Activated CD4-positive, alpha-beta T cell treated with anti-CD3 and anti-CD28 coated beads, Interleukin-2, amount 10 ng/mL, durations not matched to agents 24 days and 14 days (primary cell): ENCODE data around the gene ELAC2. TPM values are rescaled to one million over a fixed set of nuclear protein-coding genes. Genes with fewer than 3 reads are reported as not detected.

Source experiments
- DNase-seq: peaks from one replicate; pipeline ENCODE4 v3.0.0; 2022
- H3K27ac Mint-ChIP-seq: one replicate; pipeline ENCODE4 v1.8.0; 2022; ENCODE audit warnings: mild to moderate bottlenecking, mixed read lengths
- H3K27me3 Mint-ChIP-seq: one replicate; pipeline ENCODE4 v1.8.0; 2022; ENCODE audit warnings: mixed read lengths
- H3K36me3 Mint-ChIP-seq: one replicate; pipeline ENCODE4 v1.8.0; 2022; ENCODE audit warnings: low read depth, mild to moderate bottlenecking, mixed read lengths
- H3K4me1 Mint-ChIP-seq: one replicate; pipeline ENCODE4 v1.8.0; 2021; ENCODE audit warnings: mixed read lengths
- H3K4me3 Mint-ChIP-seq: one replicate; pipeline ENCODE4 v1.8.0; 2022; ENCODE audit warnings: mild to moderate bottlenecking, moderate library complexity, mixed read lengths
- H3K9me3 Mint-ChIP-seq: one replicate; pipeline ENCODE4 v1.8.0; 2021; ENCODE audit warnings: mixed read lengths
- intact Hi-C: fragments of 100-400 bp; cut with micrococcal nuclease; formaldehyde crosslinking; loops from one replicate; pipeline ENCODE4 v1.15.1; 2023
- total RNA-seq: library from RNA; stranded (reverse); gene quantifications from 2 replicates; pipeline ENCODE4 v1.2.3, GENCODE V29; 2022

ELAC2 gene
- total RNA-seq, 1 donor from 2014 or later: 102 TPM

DNA sequence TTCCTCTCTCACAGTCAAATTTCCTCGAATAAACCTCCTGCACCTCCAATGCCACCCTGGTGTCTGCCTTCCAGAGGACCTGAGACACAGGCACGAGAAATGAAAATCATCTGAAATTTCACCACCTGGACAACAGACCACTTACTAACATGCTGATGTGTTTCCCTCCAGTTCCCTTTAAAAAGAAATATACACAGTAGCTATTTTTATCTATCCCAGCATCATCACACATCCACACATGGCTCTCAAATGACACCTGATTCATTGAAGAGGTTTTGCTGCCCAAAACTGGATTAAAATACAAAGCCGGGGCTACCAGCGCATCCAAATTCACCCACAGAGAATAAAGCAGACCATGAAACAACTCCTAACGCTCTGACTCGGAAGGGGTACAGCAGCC lies 13.9 kb downstream of the ELAC2 start:
- Mint-ChIP-seq H3K27ac (no peak overlapping the region), H3K27me3 (no peaks in the 10 kb centered on the region), H3K9me3 (no peaks in the 10 kb centered on the region), H3K4me3 (no peak overlapping the region), H3K4me1 (no peaks in the 10 kb centered on the region), H3K36me3 (peaks cover 47% of the 10 kb centered on the region)
- intact Hi-C loops: loop anchor here (10.0 kb wide), 2 partner anchors 749 to 829 kb away; no protein-coding TSS in a partner anchor
- no peak for DNase-seq

DNA sequence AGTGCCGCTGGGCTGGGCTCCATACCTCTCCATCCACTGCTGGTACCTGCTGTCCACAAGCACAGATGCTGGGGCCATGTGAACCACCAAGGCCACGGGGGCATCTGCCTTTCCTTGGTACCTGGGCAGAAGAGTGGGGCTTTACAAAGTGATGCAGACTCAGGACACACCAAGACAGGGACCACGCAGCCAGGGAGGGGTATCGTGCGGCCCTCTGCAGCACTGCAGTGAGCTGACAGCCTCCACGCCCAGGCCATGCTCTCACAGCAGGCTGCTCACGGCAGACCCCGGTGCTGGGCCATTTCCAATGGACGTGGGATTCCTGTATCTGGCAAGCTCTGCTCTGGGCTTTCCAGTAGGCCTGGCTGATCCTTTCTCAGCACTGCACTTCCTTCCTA lies 14.4 kb downstream of the ELAC2 start:
- H3K4me1 Mint-ChIP-seq: no peaks in the 10 kb centered on the region
- no peaks in the 10 kb centered on the region for H3K9me3 Mint-ChIP-seq
- no peak overlapping the region for H3K27ac Mint-ChIP-seq
- H3K4me3 Mint-ChIP-seq: no peak overlapping the region
- no peaks in the 10 kb centered on the region for H3K27me3 Mint-ChIP-seq
- no peak for DNase-seq
- intact Hi-C loops: loop anchor here (10.0 kb wide), 2 partner anchors 749 to 829 kb away; no protein-coding TSS in a partner anchor
- peaks cover 48% of the 10 kb centered on the region for H3K36me3 Mint-ChIP-seq

DNA sequence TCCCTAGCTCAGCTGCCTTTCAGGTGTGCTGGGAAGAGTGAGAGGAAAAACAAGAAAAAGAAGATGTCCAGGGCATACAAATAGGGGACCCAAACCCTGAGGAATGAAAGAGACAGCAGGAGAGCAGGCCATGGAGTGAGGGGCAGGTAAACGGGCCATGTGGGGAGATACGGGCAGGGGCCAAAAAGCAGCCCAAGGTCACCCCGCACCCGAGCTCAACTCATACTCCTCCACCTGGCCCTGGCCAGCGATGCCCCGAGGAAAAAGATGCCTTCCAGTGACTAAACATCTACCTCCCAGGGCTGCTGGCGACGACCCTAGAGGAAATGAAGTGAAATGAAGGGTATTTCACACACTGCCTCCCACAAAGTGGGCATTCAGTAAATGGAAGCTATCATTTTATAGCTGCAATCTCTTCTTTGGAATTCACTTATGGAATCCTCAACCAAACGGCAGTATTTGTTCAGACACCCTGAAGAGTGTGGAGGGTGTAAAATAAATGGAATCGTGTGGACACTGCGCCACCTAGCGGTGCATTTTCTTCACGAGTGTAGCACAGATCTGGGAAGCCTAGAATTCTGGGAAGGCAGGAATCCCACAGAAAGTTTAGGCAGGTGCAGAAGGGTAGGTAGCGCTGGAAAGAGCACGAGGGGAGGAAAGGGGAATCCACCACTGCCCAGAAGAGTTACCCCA lies 14.9 kb downstream of the ELAC2 start:
- intact Hi-C loops: loop anchor here (10.0 kb wide), 2 partner anchors 748 to 828 kb away; no protein-coding TSS in a partner anchor
- no peaks in the 10 kb centered on the region for H3K9me3 Mint-ChIP-seq
- H3K4me1 Mint-ChIP-seq: no peaks in the 10 kb centered on the region
- H3K27ac Mint-ChIP-seq: no peak overlapping the region
- H3K27me3 Mint-ChIP-seq: no peaks in the 10 kb centered on the region
- H3K36me3 Mint-ChIP-seq: peaks cover 45% of the 10 kb centered on the region
- no peak overlapping the region for H3K4me3 Mint-ChIP-seq
- DNase-seq: peak; percentile 81

DNA sequence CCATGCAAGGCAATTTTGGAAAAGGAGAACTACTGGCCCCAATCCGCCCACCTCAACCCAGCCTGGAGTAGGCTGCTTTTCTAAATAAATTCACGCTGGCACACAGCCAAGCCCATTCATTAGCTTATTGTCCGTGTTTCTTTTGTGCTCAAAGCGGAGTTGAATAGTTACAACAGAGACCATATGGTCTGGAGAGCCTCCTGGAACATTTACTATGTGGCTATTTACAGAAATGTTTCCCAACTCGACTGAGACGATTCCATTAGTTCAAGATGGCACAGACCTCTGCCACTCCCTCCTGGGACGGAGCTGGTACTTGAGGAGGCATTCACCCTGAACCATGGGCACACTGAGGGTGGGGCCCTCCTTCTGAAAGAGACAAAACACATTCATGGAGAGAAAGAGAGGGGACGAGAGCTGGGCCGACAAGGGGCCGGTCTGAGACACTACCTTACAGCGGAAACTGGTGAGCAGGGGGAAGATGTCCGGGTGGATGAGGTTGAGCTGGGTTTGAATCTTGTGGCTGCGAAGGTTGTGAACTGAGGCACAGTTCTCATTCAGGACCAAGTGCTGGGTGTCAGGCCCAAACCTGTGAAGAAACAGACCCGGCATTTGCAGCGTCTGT lies 15.7 kb downstream of the ELAC2 start:
- H3K4me3 Mint-ChIP-seq: no peak overlapping the region
- H3K4me1 Mint-ChIP-seq: no peaks in the 10 kb centered on the region
- H3K27ac Mint-ChIP-seq: no peak overlapping the region
- peaks cover 46% of the 10 kb centered on the region for H3K36me3 Mint-ChIP-seq
- no peaks in the 10 kb centered on the region for H3K27me3 Mint-ChIP-seq
- intact Hi-C loops: loop anchor here (10.0 kb wide), 2 partner anchors 747 to 827 kb away; no protein-coding TSS in a partner anchor
- no peaks in the 10 kb centered on the region for H3K9me3 Mint-ChIP-seq
- DNase-seq: no peak

DNA sequence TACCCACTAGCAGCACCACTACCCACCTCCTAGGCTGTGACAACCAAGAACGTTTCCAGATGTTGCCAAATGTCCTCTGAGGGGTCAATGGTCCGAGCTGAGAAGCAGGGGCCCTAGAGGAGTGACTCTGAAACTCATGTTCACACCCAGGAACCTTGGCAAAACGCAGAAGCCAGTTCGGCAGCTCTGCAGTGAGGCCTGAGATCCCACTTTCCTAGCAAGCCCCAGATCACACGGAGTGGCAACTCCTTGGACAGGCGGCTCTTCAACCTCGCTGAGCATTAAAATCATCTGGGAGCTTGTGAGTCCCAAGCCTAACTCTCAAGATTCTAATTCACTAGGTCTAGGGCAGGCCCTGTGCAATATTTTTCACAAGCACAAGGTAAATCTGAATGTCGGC lies 17.3 kb downstream of the ELAC2 start:
- intact Hi-C loops: loop anchor here (10.0 kb wide), 2 partner anchors 746 to 826 kb away; no protein-coding TSS in a partner anchor
- no peaks in the 10 kb centered on the region for H3K9me3 Mint-ChIP-seq
- peaks cover 54% of the 10 kb centered on the region for H3K36me3 Mint-ChIP-seq
- H3K27ac Mint-ChIP-seq: no peak overlapping the region
- H3K4me3 Mint-ChIP-seq: no peak overlapping the region
- no peaks in the 10 kb centered on the region for H3K4me1 Mint-ChIP-seq
- no peak for DNase-seq
- no peaks in the 10 kb centered on the region for H3K27me3 Mint-ChIP-seq

DNA sequence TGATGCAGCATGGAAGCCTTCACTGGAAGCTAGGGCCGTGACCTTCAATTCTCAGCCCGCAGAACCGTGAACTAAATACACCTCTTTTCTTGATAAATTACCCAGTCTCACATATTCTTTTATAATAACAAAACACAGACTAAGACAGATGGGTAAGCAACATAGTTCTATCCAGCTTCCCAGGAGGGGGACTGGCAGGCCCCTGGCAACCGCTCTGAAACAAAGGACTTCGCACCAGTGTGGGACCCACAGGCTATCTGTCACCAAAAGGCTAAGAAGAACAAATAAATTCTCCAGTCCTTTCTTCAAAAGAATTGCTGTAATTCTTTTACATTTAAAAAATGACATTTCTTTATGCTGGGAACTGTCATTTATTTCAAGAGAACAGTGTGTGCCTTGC lies 19.0 kb downstream of the ELAC2 start:
- Mint-ChIP-seq H3K4me3 (no peak overlapping the region), H3K36me3 (peaks cover 50% of the 10 kb centered on the region), H3K27me3 (no peaks in the 10 kb centered on the region), H3K27ac (no peak overlapping the region), H3K4me1 (no peaks in the 10 kb centered on the region), H3K9me3 (no peaks in the 10 kb centered on the region)
- intact Hi-C loops: no loop called here
- DNase-seq: no peak

DNA sequence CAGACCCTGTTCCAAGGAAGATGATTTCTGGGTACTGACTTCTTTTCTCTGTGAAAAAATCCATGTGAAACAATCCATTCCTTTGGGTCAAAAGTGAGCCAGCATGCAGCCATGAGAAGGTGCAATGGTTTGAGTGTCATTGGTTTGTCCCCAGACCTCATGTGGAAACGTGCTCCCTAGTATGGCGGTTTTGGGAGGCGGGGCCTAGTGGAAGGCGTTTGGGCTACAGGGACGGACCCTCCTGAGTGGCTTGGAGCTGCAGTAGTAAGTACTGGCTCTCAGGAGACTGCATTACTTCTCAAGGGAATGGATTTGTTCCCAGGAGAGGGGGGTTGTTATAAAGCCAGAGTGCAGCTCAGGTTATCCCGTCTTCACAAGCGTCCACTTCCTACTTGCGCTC lies 19.4 kb downstream of the ELAC2 start:
- H3K36me3 Mint-ChIP-seq: peaks cover 52% of the 10 kb centered on the region
- H3K9me3 Mint-ChIP-seq: no peaks in the 10 kb centered on the region
- no peaks in the 10 kb centered on the region for H3K4me1 Mint-ChIP-seq
- no peak for DNase-seq
- no peak overlapping the region for H3K27ac Mint-ChIP-seq
- intact Hi-C loops: no loop called here
- no peaks in the 10 kb centered on the region for H3K27me3 Mint-ChIP-seq
- H3K4me3 Mint-ChIP-seq: no peak overlapping the region

DNA sequence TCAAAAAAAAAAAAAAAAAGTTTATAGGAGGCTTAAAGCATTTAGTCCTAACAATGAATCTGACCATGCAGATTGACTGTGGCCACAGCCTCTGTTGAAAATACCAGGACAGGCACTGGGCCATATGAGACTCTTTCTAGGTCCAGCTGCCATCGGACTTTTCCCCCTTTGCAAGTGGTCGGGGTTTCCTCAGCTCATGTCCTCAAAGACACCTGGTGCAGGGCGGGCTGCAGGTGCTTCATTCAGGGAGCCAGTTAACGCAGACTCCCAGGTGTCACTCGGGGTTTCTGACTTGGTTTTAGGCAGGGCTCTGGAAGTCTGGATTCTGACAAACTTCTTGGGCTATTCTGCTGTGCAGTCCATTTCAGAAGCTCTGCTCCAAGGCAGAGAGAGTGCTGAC lies 20.9 kb downstream of the ELAC2 start:
- no peaks in the 10 kb centered on the region for H3K9me3 Mint-ChIP-seq
- intact Hi-C loops: no loop called here
- peaks cover 61% of the 10 kb centered on the region for H3K36me3 Mint-ChIP-seq
- H3K27ac Mint-ChIP-seq: no peak overlapping the region
- no peaks in the 10 kb centered on the region for H3K27me3 Mint-ChIP-seq
- H3K4me1 Mint-ChIP-seq: no peaks in the 10 kb centered on the region
- DNase-seq: no peak
- H3K4me3 Mint-ChIP-seq: no peak overlapping the region

DNA sequence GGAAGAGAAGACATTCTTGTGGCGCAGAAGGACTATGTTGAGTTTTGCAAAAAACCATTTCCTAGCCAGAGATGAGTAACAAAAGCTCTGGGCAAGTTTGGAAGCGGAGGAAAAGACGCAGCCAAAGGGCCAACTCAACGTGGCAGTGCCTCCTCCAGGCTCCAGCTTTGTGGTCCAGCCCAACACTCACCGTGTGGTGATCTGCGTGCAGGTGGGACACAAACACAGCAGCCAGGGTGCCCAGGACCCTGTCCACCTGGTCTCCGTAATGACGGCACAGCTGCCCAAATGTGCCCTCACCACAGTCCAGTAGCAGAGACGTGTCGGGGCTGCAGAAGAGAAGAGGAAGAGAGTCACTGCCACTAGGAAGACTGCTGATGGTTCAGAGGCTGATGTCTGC lies 21.5 kb downstream of the ELAC2 start:
- Mint-ChIP-seq H3K9me3 (no peaks in the 10 kb centered on the region), H3K4me3 (no peak overlapping the region)

DNA sequence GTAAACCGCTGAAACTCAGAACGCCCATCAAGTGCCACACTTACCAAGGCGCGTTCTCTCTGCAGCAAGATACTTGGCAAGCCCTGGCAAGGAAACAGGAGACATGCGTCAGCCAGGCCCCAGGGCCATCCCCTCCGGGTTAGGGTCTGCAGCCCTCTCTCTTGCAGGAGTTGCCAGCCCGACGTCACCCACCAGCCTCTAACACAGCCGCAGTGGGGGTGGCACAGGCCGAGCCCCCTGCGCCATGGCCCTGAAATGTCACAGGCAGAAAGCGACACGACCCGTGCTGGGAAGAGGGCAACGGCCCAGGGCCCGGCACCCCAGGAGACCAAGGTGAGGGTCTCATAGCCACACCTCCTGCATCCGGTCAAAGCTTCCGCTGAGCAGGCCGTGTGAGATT lies 21.9 kb downstream of the ELAC2 start:
- intact Hi-C loops: no loop called here

More for the DNA sequence above, 21.5 kb downstream of the ELAC2 start:
- intact Hi-C loops: no loop called here
- Mint-ChIP-seq H3K4me1 (no peaks in the 10 kb centered on the region), H3K36me3 (peaks cover 67% of the 10 kb centered on the region), H3K27ac (no peak overlapping the region), H3K27me3 (no peaks in the 10 kb centered on the region)
- DNase-seq: no peak

DNA sequence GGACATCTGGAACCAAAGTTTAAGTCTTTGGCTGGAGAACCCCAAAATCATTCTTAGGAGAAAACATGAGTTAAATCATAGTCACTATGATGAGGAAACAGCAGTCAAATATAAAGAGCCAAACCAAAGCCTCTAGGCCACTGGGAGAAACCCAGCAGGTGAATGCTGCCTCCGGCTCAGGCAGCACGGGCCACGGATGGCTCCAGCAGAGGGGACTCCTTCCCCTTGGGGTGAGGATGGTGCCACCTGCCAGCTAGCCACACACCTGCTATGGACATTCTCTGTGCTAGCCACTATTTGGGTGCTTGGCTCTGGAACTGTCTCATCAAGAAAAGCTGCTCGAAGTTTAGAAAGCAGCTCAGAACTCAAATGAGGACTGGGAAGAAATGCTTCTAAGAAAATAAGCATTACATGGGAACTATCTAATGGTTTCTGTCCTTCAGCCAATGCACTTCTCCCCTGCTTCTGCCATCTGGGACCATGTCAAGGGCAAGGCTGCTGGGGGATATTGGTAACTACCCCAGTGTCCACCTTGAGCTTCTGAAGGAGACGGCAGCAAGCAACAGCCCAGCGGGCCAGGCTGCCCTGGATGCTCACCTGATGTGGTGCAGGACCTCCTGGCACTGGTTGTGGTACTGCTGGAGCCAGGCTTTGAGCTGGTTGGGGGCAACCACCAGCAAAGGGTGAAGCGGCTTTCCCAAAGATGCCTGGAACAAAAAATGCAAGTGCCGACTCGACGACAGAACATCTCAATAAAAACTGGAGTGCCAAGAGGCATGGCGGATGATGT lies 22.5 kb downstream of the ELAC2 start:
- H3K36me3 Mint-ChIP-seq: peaks cover 65% of the 10 kb centered on the region
- H3K4me3 Mint-ChIP-seq: no peak overlapping the region
- H3K9me3 Mint-ChIP-seq: no peaks in the 10 kb centered on the region
- no peak overlapping the region for H3K27ac Mint-ChIP-seq
- H3K27me3 Mint-ChIP-seq: no peaks in the 10 kb centered on the region
- no peaks in the 10 kb centered on the region for H3K4me1 Mint-ChIP-seq
- intact Hi-C loops: no loop called here
- no peak for DNase-seq

More for the DNA sequence above, 21.9 kb downstream of the ELAC2 start:
- Mint-ChIP-seq H3K27ac (no peak overlapping the region), H3K9me3 (no peaks in the 10 kb centered on the region), H3K4me3 (no peak overlapping the region), H3K4me1 (no peaks in the 10 kb centered on the region), H3K27me3 (no peaks in the 10 kb centered on the region), H3K36me3 (peaks cover 69% of the 10 kb centered on the region)
- DNase-seq: no peak

DNA sequence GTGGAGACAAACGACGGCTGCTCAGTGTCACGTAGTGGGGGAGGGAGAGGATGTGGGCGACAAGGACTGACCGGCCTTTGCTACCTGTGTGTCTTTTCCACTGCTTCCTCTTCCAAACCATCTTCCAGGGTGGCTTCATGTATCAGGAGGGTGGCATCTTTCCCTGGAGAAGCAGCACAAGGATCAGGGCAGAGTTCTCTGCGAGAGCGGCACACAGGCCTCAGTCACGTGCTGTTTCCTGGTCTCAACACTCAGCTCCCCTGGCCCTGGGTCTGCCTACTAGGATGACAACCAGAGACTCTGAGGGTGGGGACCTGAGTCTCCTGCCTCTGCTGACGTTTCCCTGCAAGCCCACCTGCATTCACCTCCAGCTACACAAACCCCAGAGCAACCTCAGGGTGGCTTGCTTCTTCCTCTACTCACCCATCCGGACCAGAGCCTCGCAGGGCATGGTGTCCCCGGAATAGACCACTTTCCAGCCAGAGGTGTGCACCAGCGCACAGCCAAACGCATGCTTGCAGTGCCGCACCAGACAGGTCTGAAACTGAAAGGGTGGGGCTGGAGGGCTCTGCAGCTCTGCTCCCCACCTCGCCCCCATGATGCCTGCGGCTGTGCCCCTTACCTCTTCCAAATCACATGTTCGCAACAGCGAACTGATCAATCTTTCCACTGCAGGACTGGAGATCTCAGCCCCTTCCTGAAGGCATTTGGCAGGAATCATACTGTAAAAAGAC lies 23.3 kb downstream of the ELAC2 start:
- Mint-ChIP-seq H3K27ac (no peak overlapping the region), H3K9me3 (no peaks in the 10 kb centered on the region), H3K27me3 (no peaks in the 10 kb centered on the region), H3K36me3 (peaks cover 72% of the 10 kb centered on the region), H3K4me1 (no peaks in the 10 kb centered on the region), H3K4me3 (no peak overlapping the region)
- DNase-seq: no peak
- intact Hi-C loops: no loop called here

DNA sequence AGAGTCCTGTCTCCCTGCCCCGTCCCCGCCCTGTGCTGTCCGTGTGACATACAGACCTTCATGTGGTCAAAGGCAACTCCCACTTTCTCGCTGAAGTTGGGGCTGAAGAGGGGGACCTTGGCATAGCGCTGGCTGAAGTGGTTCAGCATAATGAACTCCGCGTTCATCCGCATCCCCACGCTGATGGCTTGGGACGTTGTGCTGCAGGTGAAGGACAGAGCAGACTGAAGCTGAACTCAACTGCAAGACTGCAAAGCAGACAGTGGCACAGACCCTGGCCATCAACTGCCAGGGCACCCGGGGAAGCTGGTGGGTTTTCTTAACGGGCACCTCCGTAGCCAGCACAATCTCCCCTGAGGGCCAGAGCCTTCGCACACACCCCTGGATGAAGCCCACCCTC lies 24.2 kb downstream of the ELAC2 start:
- DNase-seq: no peak
- Mint-ChIP-seq H3K27ac (no peak overlapping the region), H3K4me1 (no peaks in the 10 kb centered on the region), H3K4me3 (no peak overlapping the region), H3K36me3 (peaks cover 66% of the 10 kb centered on the region), H3K9me3 (no peaks in the 10 kb centered on the region), H3K27me3 (no peaks in the 10 kb centered on the region)
- intact Hi-C loops: no loop called here
